Liver (tissue), 9 donors: ENCODE measurements around the gene MROH9. TPM values are rescaled to one million over a fixed set of nuclear protein-coding genes. Genes with fewer than 3 reads are reported as not detected.

ENCODE experiments used
- DNase-seq: peaks from one replicate; pipeline ENCODE4 v3.0.0-alpha.2; 2017; ENCODE audit warnings: low spot score
- H3K27ac ChIP-seq, 2 donors: one replicate each; pipeline ENCODE4 v1.7.0; 2013; ENCODE audit warnings: inconsistent platforms in 2 of 2, low read length in 2 of 2, control low read depth in 1 of 2, low read depth in 1 of 2, mild to moderate bottlenecking in 1 of 2
- H3K27me3 ChIP-seq, 4 donors: one replicate each; pipeline versions ENCODE4 v1.6.1 to v1.7.0; 2013; ENCODE audit warnings: low read length in 3 of 4, inconsistent platforms in 1 of 4, mild to moderate bottlenecking in 1 of 4, moderate library complexity in 1 of 4; ENCODE audit not compliant: control insufficient read depth in 4 of 4, insufficient read depth in 4 of 4
- H3K36me3 ChIP-seq, 4 donors: one replicate each; pipeline versions ENCODE4 v1.6.1 to v1.7.0; 2013; ENCODE audit warnings: low read length in 3 of 4, mild to moderate bottlenecking in 3 of 4, low read depth in 1 of 4, moderate library complexity in 1 of 4; ENCODE audit not compliant: control insufficient read depth in 4 of 4, insufficient read depth in 3 of 4
- H3K4me1 ChIP-seq, 4 donors: one replicate each; pipeline versions ENCODE4 v1.6.1 to v1.7.0; 2013; ENCODE audit warnings: low read length in 3 of 4, mild to moderate bottlenecking in 3 of 4, moderate library complexity in 1 of 4; ENCODE audit not compliant: control insufficient read depth in 4 of 4, insufficient read depth in 4 of 4
- H3K4me3 ChIP-seq, 3 donors: one replicate each; pipeline versions ENCODE4 v1.6.1 to v1.7.0; 2013; ENCODE audit warnings: low read length in 3 of 3, control low read depth in 1 of 3, low read depth in 1 of 3, mild to moderate bottlenecking in 1 of 3
- H3K9ac ChIP-seq, 2 donors: one replicate each; pipeline ENCODE4 v1.7.0; 2013; ENCODE audit warnings: low read length in 2 of 2, mild to moderate bottlenecking in 2 of 2, moderate library complexity in 2 of 2, control low read depth in 1 of 2, low read depth in 1 of 2
- H3K9me3 ChIP-seq, 4 donors: one replicate each; pipeline versions ENCODE4 v1.6.1 to v1.7.0; 2013; ENCODE audit warnings: low read length in 3 of 4; ENCODE audit not compliant: control insufficient read depth in 4 of 4
- FOXA1 ChIP-seq: IDR thresholded peaks from 2 replicates; pipeline ENCODE4 v1.6.1; 2016; ENCODE audit warnings: antibody characterized with exemption
- FOXA2 ChIP-seq: IDR thresholded peaks from 2 replicates; pipeline ENCODE4 v1.6.1; 2016; ENCODE audit warnings: antibody characterized with exemption
- HNF4A ChIP-seq, 2 donors: conservative IDR thresholded peaks; 2 replicates each; pipeline ENCODE4 v1.6.1; 2016; ENCODE audit warnings: antibody characterized with exemption in 2 of 2, mild to moderate bottlenecking in 2 of 2
- NR2F2 ChIP-seq: IDR thresholded peaks from 2 replicates; pipeline ENCODE4 v1.6.1; 2016; ENCODE audit warnings: antibody characterized with exemption
- RAD21 ChIP-seq, 2 donors: IDR thresholded peaks; 2 replicates each; pipeline ENCODE4 v1.6.1; 2016; ENCODE audit warnings: antibody characterized with exemption in 2 of 2, mild to moderate bottlenecking in 2 of 2
- RXRA ChIP-seq, 2 donors: IDR thresholded peaks; 2 replicates each; pipeline ENCODE4 v1.6.1; 2017 to 2018; ENCODE audit warnings: antibody characterized with exemption in 2 of 2, mild to moderate bottlenecking in 1 of 2
- SP1 ChIP-seq: IDR thresholded peaks from 2 replicates; pipeline ENCODE4 v1.6.1; 2018; ENCODE audit warnings: antibody characterized with exemption, mild to moderate bottlenecking
- WGBS: extraction: QIAGEN DNeasy Blood & Tissue Kit; methylation state at CpG from one replicate; pipeline ENCODE4 v1.1.7; 2013; 5-methylcytosine and 5-hydroxymethylcytosine counted together
- polyA plus RNA-seq, 2 donors: library from polyadenylated mRNA; stranded (reverse) in 1 of 2; unstranded in 1 of 2; fragments of 200-250 nt in 1 of 2; fragments of >200 nt in 1 of 2; fragmentation: Nextera tagmentation in 1 of 2; extraction: Ambion mirVana in 1 of 2; gene quantifications; one replicate each; pipeline versions ENCODE4 v1.2.1 to v1.2.3, GENCODE V29; 2013 to 2015
- total RNA-seq, 2 donors: library from RNA; depleted of rRNA; stranded (reverse); fragments of >200 nt; gene quantifications; one replicate each; pipeline ENCODE4 v1.2.3, GENCODE V29; 2014
- TF ChIP-seq, protein P1 (sequence below): fragments of 150-350 bp; IDR thresholded peaks from 2 replicates; pipeline ENCODE4 v1.5.1; 2017; ENCODE audit warnings: improper control_type of control experiment, low read depth, low read length; ENCODE audit not compliant: missing input control
- TF ChIP-seq, protein P2 (sequence below): IDR thresholded peaks from 2 replicates; pipeline ENCODE4 v1.6.1; 2016; ENCODE audit warnings: antibody characterized with exemption
- TF ChIP-seq, protein P3 (sequence below): IDR thresholded peaks from 2 replicates; pipeline ENCODE4 v1.6.1; 2016; ENCODE audit warnings: antibody characterized with exemption, mild to moderate bottlenecking
- donor health status: healthy.
- donor health status: healthy.
- donor health status: healthy.
- donor health status: healthy.
- donor health status: healthy.

MROH9 gene
- total and polyA plus RNA-seq, 4 donors, result not detected

DNA sequence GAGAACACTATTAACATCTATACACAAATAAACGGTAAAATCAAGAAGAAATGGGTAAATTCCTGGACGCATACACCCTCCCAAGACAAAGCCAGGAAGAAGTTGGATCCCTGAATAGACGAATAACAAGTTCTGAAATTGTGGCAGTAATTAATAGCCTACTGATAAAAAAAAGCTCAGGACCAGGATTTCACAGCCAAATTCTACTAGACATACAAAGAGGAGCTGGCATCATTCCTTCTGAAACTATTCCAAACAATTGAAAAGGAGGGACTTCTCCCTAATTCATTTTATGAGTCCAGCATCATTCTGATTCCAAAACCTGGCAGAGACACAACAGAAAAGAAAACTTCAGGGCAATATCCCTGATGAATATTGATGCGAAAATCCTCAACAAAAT, 84.6 kb downstream of the MROH9 start:
- H3K9me3 ChIP-seq, result no peaks in the 10 kb centered on the region
- no peaks in the 10 kb centered on the region for H3K27me3 ChIP-seq
- no peak overlapping the region for H3K27ac ChIP-seq
- H3K4me3 ChIP-seq, result no peak overlapping the region
- no peak for DNase-seq
- 72% methylated on average over 4 of the region's 4 CpGs for WGBS
- TF ChIP-seq FOXA2 (no peak), NR2F2 (no peak), HNF4A (conservative IDR thresholded peaks at IDR 0.05) (no peak)
- TF ChIP-seq, protein P1, sequence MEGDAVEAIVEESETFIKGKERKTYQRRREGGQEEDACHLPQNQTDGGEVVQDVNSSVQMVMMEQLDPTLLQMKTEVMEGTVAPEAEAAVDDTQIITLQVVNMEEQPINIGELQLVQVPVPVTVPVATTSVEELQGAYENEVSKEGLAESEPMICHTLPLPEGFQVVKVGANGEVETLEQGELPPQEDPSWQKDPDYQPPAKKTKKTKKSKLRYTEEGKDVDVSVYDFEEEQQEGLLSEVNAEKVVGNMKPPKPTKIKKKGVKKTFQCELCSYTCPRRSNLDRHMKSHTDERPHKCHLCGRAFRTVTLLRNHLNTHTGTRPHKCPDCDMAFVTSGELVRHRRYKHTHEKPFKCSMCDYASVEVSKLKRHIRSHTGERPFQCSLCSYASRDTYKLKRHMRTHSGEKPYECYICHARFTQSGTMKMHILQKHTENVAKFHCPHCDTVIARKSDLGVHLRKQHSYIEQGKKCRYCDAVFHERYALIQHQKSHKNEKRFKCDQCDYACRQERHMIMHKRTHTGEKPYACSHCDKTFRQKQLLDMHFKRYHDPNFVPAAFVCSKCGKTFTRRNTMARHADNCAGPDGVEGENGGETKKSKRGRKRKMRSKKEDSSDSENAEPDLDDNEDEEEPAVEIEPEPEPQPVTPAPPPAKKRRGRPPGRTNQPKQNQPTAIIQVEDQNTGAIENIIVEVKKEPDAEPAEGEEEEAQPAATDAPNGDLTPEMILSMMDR, result no peak
- H3K9ac ChIP-seq, result no peak overlapping the region
- no peaks in the 10 kb centered on the region for H3K4me1 ChIP-seq
- H3K36me3 ChIP-seq, result no peaks in the 10 kb centered on the region

DNA sequence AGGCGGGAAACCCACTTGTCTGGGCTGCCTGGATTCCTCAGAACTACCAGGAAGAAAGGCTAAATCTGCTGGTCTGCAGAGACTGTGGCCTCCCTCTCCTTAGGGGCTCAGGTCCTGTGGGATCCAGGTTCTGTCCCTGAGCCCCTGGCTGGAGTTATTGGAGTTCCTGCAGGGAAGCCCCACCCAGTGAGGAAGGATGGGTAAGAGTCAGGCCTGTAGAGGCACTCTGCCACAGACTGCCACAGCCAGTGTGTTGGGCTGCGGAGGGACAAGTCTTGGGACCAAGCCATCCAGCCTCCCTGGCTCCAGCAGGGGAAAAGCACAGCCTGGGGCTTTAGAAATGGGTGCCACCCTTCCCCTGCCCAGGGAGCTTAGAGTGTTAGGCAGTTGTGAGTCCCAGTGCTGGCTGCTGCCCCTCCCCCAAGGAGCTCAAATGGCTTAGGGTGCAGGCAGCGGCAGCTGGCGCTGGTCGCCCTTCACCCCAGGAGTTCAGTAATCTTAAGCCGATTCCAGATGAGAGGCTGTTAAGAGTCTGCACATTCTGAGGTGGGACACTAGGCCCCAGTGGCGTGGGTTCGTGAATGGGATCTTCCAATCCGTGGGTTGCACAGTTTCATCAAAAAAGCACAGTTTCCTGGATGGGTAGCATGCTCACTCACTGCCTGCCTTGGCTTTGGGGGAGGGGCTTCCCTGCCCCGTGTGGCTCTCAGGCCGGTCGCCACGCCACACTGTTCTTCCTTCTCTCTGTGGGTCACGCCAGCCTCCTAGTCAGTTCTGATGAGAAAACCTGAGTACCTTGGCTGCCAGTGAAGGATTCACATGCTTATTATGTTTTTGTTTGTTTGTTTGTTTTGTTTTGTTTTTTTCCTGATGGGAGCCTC, 97.7 kb downstream of the MROH9 start:
- 68% methylated on average over 14 of the region's 14 CpGs for WGBS
- no peaks in the 10 kb centered on the region for H3K36me3 ChIP-seq
- no peaks in the 10 kb centered on the region for H3K9me3 ChIP-seq
- no peaks in the 10 kb centered on the region for H3K4me1 ChIP-seq
- no peak overlapping the region for H3K4me3 ChIP-seq
- no peak overlapping the region for H3K9ac ChIP-seq
- TF ChIP-seq, protein P2, sequence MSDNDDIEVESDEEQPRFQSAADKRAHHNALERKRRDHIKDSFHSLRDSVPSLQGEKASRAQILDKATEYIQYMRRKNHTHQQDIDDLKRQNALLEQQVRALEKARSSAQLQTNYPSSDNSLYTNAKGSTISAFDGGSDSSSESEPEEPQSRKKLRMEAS, result no peak
- TF ChIP-seq FOXA1, result no peak
- TF ChIP-seq, protein P3, sequence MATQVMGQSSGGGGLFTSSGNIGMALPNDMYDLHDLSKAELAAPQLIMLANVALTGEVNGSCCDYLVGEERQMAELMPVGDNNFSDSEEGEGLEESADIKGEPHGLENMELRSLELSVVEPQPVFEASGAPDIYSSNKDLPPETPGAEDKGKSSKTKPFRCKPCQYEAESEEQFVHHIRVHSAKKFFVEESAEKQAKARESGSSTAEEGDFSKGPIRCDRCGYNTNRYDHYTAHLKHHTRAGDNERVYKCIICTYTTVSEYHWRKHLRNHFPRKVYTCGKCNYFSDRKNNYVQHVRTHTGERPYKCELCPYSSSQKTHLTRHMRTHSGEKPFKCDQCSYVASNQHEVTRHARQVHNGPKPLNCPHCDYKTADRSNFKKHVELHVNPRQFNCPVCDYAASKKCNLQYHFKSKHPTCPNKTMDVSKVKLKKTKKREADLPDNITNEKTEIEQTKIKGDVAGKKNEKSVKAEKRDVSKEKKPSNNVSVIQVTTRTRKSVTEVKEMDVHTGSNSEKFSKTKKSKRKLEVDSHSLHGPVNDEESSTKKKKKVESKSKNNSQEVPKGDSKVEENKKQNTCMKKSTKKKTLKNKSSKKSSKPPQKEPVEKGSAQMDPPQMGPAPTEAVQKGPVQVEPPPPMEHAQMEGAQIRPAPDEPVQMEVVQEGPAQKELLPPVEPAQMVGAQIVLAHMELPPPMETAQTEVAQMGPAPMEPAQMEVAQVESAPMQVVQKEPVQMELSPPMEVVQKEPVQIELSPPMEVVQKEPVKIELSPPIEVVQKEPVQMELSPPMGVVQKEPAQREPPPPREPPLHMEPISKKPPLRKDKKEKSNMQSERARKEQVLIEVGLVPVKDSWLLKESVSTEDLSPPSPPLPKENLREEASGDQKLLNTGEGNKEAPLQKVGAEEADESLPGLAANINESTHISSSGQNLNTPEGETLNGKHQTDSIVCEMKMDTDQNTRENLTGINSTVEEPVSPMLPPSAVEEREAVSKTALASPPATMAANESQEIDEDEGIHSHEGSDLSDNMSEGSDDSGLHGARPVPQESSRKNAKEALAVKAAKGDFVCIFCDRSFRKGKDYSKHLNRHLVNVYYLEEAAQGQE, result no peak
- TF ChIP-seq, protein P1, result no peak
- TF ChIP-seq NR2F2, result no peak
- TF ChIP-seq SP1, result no peak
- TF ChIP-seq RAD21 (IDR thresholded peaks at IDR 0.05), result no peak
- no peak for TF ChIP-seq RXRA (IDR thresholded peaks at IDR 0.05)
- H3K27me3 ChIP-seq, result no peaks in the 10 kb centered on the region
- no peak overlapping the region for H3K27ac ChIP-seq
- no peak for DNase-seq
